ENCODE results near the gene DDX1. TPM values are rescaled to one million over a fixed set of nuclear protein-coding genes. Genes with fewer than 3 reads are reported as not detected.

DDX1 gene
- total RNA-seq, 4 donors from 2014 or later, result 48.7 to 60.0 (median 55.1) TPM

- ATAC-seq (ENCODE audit: low FRiP score), result no peak
- TF ChIP-seq CTCF (IDR thresholded peaks at IDR 0.05), result no peak
- DNase-seq (ENCODE audit: low spot score), result no peak
These were observed 32.1 kb upstream of the DDX1 start for GRCh38 chr2:15559379-15560139.

- TF ChIP-seq CTCF (IDR thresholded peaks at IDR 0.05), result no peak
- peak; percentile 58 for ATAC-seq (ENCODE audit: low FRiP score)
These were observed 31.3 kb upstream of the DDX1 start for GRCh38 chr2:15560140-15560987.

GRCh38 chr2:15560988-15561573, 30.6 kb upstream of the DDX1 start, which contains the start of gene NBAS:
NBAS (minus strand) TSS chr2:15561334; CDS start chr2:15561304, 30 bp downstream.
- no peak for TF ChIP-seq CTCF (IDR thresholded peaks at IDR 0.05)
- DNase-seq (ENCODE audit: low spot score) (peak; percentile 77), ATAC-seq (ENCODE audit: low FRiP score) (peak; percentile 91)

More at GRCh38 chr2:15560140-15560987, 31.3 kb upstream of the DDX1 start:
- DNase-seq (ENCODE audit: low spot score), result no peak

GRCh38 chr2:15561574-15562344, 29.9 kb upstream of the DDX1 start:
- DNase-seq (ENCODE audit: low spot score) (no peak), ATAC-seq (ENCODE audit: low FRiP score) (peak; percentile 41)
- TF ChIP-seq CTCF (IDR thresholded peaks at IDR 0.05), result no peak

GRCh38 chr2:15562354-15563031, 29.2 kb upstream of the DDX1 start:
- DNase-seq (ENCODE audit: low spot score), result no peak
- no peak for ATAC-seq (ENCODE audit: low FRiP score)
- no peak for TF ChIP-seq CTCF (IDR thresholded peaks at IDR 0.05)

All from omental fat pad (tissue), 4 donors.